Stimulated activated effector memory CD8-positive, alpha-beta T cell treated with anti-CD3 and anti-CD28 coated beads, Interleukin-12 subunit alpha, Interleukin-12 subunit beta, amount 100 ng/mL, for 72 hours (primary cell): ENCODE measurements around the gene FRMPD1.
A peak's percentile ranks its signal among the peaks of the same experiment; 100 is the strongest.

ENCODE experiments used
- ATAC-seq: fragments of 150-1000 bp; cut with Tn5 transposase; 2 replicates; pipeline ENCODE4 v1.10.0; 2021
- DNase-seq, 2 donors: peaks; one replicate each; pipeline ENCODE4 v3.0.0; 2021 to 2022; ENCODE audit warnings: low spot score in 2 of 2
- H3K27ac Mint-ChIP-seq: one replicate; pipeline ENCODE4 v1.8.0; 2022; ENCODE audit warnings: mild to moderate bottlenecking, mixed read lengths
- H3K36me3 Mint-ChIP-seq: one replicate; pipeline ENCODE4 v1.8.0; 2022; ENCODE audit warnings: mild to moderate bottlenecking, mixed read lengths
- H3K4me1 Mint-ChIP-seq: one replicate; pipeline ENCODE4 v1.8.0; 2022; ENCODE audit warnings: mixed read lengths
- H3K4me3 Mint-ChIP-seq: one replicate; pipeline ENCODE4 v1.8.0; 2022; ENCODE audit warnings: mild to moderate bottlenecking, mixed read lengths
- H3K9me3 Mint-ChIP-seq: one replicate; pipeline ENCODE4 v1.8.0; 2022; ENCODE audit warnings: mixed read lengths

FRMPD1 gene

DNA sequence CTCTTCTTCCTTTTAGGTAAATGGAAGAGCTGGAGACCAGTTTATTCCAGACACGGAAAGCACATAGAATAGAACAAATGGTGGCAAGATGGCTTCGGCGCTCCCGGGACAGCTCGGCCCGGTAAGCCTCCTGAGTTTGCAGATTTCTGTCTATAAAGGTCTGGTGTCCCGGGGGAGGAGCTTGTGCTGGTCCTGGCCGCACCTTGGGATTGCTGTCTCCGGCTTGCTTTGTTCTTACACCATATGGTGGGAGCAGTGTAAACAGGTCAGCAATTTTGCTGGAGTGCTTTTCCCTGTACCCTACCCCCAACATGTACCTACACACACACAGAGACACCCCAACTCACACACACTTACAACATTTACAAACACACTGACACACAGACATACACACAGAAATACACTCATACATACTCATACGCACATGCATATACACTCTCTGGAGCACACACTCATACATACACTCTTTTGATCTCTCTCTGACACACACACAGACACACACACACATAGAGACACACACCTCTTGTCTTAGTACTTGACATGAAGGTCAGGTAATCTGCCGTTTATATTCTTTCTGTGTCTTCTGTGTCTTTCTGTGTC, 42.0 kb downstream of the FRMPD1 start:
- no peaks in the 10 kb centered on the region for H3K4me1 Mint-ChIP-seq
- ATAC-seq (no peak), DNase-seq (no peak)
- no peak overlapping the region for H3K27ac Mint-ChIP-seq
- no peaks in the 10 kb centered on the region for H3K9me3 Mint-ChIP-seq
- H3K36me3 Mint-ChIP-seq, result no peaks in the 10 kb centered on the region
- no peak overlapping the region for H3K4me3 Mint-ChIP-seq

GRCh38 chr9:37693260-37693659, 42.5 kb downstream of the FRMPD1 start:
- Mint-ChIP-seq H3K9me3 (no peaks in the 10 kb centered on the region), H3K4me3 (no peak overlapping the region), H3K36me3 (no peaks in the 10 kb centered on the region), H3K4me1 (no peaks in the 10 kb centered on the region), H3K27ac (no peak overlapping the region)
- ATAC-seq (no peak), DNase-seq (no peak)

DNA sequence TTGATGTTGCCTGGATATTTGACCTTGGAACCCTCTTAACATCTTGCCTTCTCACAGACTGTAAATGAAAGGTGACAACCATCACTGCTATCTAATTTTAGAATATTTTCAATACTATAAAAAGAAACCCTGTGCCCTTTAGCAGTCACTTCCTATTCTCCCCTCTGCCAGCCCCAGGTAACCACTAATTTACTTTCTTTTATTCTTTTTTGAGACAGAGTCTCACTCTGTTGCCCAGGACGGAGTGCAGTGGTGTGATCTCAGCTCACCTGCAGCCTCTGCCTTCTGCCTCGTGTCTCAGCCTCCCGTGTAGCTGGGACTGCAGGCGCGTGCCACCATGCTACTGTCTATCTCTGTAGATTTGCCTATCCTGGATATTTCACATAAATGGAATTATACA, 43.6 kb downstream of the FRMPD1 start:
- Mint-ChIP-seq H3K36me3 (no peaks in the 10 kb centered on the region), H3K9me3 (no peaks in the 10 kb centered on the region), H3K4me3 (no peak overlapping the region), H3K4me1 (no peaks in the 10 kb centered on the region), H3K27ac (no peak overlapping the region)
- ATAC-seq (no peak), DNase-seq (no peak)

DNA sequence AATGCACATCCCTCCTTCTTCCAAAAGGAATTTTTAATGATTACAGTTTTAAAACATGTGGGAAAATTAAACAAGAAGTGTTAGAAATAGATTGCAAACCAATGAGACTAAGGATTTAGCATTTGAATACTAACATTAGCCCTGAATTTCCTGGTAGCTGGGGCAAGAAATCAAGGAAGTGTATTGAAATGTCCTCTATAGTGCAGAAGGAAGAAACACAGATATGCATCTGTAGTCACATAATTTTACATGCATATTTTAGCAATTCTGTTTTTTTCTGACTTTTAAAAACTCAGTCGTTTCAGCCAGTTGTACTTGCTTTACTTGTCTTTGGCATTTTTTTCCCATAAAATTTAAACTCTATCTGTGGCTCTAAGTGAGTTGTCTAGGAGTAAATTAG, 45.8 kb downstream of the FRMPD1 start:
- no peak for ATAC-seq
- no peaks in the 10 kb centered on the region for H3K9me3 Mint-ChIP-seq
- no peaks in the 10 kb centered on the region for H3K36me3 Mint-ChIP-seq
- no peak overlapping the region for H3K27ac Mint-ChIP-seq
- H3K4me1 Mint-ChIP-seq, result no peaks in the 10 kb centered on the region
- no peak for DNase-seq
- H3K4me3 Mint-ChIP-seq, result no peak overlapping the region

DNA sequence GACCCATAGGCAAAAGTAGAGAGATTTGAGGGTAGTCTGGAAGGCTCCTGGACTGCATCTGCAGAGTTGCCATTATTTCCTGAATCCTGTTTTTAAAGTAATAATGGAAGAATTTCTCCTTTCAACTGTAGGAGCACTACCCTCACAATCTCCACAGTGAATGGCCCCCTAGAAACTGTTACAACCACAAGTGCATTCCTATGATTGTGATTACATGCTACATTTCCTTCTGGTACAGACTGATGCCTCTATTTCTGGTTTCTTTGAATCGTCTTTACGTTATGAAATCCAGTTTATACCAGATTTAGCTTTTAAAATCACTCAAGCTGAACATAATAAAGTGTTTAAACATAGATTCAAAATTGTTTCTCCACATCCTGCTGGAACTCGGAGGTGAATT, 49.4 kb downstream of the FRMPD1 start:
- DNase-seq (no peak), ATAC-seq (no peak)
- Mint-ChIP-seq H3K27ac (no peak overlapping the region), H3K36me3 (no peaks in the 10 kb centered on the region), H3K9me3 (no peaks in the 10 kb centered on the region), H3K4me3 (no peak overlapping the region), H3K4me1 (no peaks in the 10 kb centered on the region)

- Mint-ChIP-seq H3K4me3 (no peak overlapping the region), H3K27ac (no peak overlapping the region), H3K4me1 (no peaks in the 10 kb centered on the region), H3K9me3 (no peaks in the 10 kb centered on the region), H3K36me3 (no peaks in the 10 kb centered on the region)
- DNase-seq (no peak), ATAC-seq (no peak)
These were observed 50.1 kb downstream of the FRMPD1 start for GRCh38 chr9:37700900-37701299.

GRCh38 chr9:37705787-37706186, 55.0 kb downstream of the FRMPD1 start:
- H3K4me1 Mint-ChIP-seq, result no peaks in the 10 kb centered on the region
- H3K36me3 Mint-ChIP-seq, result peaks cover 4% of the 10 kb centered on the region
- DNase-seq (peak in 1 of 2 donors; percentile 13), ATAC-seq (no peak)
- H3K4me3 Mint-ChIP-seq, result no peak overlapping the region
- no peaks in the 10 kb centered on the region for H3K9me3 Mint-ChIP-seq
- no peak overlapping the region for H3K27ac Mint-ChIP-seq

DNA sequence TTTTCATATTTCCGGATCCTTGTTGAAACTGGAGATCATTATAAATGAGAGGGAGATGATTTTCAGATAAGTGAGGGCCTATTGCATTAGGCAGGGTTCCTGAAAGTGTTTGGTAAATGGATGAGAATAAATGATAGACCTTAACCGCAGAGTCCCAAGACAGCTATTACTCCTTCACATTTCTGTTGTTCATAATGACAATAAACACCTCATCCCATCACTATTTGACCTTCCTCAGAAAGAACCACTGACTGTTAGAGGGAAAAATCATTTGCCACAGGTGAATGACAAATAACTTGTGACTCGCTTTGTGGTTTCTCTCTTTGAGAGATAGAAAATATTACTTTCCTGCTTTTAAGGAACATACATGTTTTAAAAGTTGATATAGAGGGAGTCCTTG, 55.5 kb downstream of the FRMPD1 start:
- no peak for DNase-seq
- ATAC-seq, result peak; percentile 59
- Mint-ChIP-seq H3K27ac (no peak overlapping the region), H3K4me1 (no peaks in the 10 kb centered on the region), H3K4me3 (no peak overlapping the region), H3K9me3 (no peaks in the 10 kb centered on the region), H3K36me3 (peaks cover 4% of the 10 kb centered on the region)

DNA sequence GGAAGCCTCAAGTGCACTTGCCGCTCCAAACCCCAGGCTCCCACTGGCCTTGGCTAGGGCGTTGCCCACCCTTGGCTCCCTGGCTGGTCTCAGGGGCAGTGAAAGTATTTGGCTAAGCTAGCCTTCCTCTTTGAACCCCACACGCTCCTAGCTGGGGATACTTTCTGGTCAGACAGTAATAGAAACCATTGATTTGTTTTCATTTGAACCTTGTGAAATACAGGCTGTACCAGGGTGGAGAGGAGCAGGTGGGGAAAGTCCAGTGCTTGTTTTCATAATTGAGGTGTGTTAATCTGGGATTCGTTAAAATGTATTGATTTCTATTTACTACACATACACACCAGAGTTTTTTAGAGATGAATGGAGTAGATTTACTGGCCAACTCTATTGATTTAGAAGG, 57.0 kb downstream of the FRMPD1 start:
- DNase-seq, result no peak
- peaks cover 4% of the 10 kb centered on the region for H3K36me3 Mint-ChIP-seq
- H3K9me3 Mint-ChIP-seq, result no peaks in the 10 kb centered on the region
- no peaks in the 10 kb centered on the region for H3K4me1 Mint-ChIP-seq
- ATAC-seq, result no peak
- H3K27ac Mint-ChIP-seq, result no peak overlapping the region
- H3K4me3 Mint-ChIP-seq, result no peak overlapping the region

- Mint-ChIP-seq H3K27ac (no peak overlapping the region), H3K36me3 (peaks cover 4% of the 10 kb centered on the region), H3K9me3 (no peaks in the 10 kb centered on the region), H3K4me3 (no peak overlapping the region), H3K4me1 (no peaks in the 10 kb centered on the region)
- DNase-seq (no peak), ATAC-seq (no peak)
These were observed 59.3 kb downstream of the FRMPD1 start for GRCh38 chr9:37710046-37710445.

- DNase-seq (no peak), ATAC-seq (no peak)
- Mint-ChIP-seq H3K27ac (no peak overlapping the region), H3K36me3 (no peaks in the 10 kb centered on the region), H3K9me3 (no peaks in the 10 kb centered on the region), H3K4me1 (no peaks in the 10 kb centered on the region), H3K4me3 (no peak overlapping the region)
These were observed 64.5 kb downstream of the FRMPD1 start for GRCh38 chr9:37715260-37715659.

DNA sequence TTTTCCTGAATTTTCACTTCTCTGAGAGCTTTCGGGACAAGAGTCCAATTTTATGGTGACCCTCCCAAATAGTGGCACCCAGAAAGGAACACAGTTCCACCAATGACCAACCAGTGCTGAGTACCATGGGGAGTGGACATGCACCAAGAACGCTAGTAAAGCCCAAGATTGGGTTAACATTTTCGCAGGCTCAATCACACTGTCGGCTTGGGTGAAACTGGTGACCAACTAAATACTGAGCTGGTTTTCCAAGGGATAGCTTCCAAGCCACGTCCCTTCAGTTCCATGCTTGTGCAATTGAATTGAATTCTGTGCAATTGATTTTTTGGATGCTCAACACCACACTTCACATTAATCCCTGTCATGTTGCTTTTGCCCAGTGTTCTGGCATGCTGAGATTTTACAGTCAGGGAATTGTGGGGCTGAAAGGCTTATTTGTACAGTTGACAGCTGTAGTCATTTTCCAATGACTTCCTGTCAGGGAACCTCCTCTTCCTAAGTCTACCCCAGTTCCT, 65.3 kb downstream of the FRMPD1 start:
- H3K4me1 Mint-ChIP-seq, result no peaks in the 10 kb centered on the region
- H3K4me3 Mint-ChIP-seq, result no peak overlapping the region
- DNase-seq (no peak), ATAC-seq (no peak)
- H3K9me3 Mint-ChIP-seq, result no peaks in the 10 kb centered on the region
- no peaks in the 10 kb centered on the region for H3K36me3 Mint-ChIP-seq
- H3K27ac Mint-ChIP-seq, result no peak overlapping the region

- no peaks in the 10 kb centered on the region for H3K9me3 Mint-ChIP-seq
- H3K27ac Mint-ChIP-seq, result no peak overlapping the region
- no peaks in the 10 kb centered on the region for H3K4me1 Mint-ChIP-seq
- H3K36me3 Mint-ChIP-seq, result no peaks in the 10 kb centered on the region
- DNase-seq (no peak), ATAC-seq (no peak)
- no peak overlapping the region for H3K4me3 Mint-ChIP-seq
These were observed 68.8 kb downstream of the FRMPD1 start for GRCh38 chr9:37719526-37719925.

DNA sequence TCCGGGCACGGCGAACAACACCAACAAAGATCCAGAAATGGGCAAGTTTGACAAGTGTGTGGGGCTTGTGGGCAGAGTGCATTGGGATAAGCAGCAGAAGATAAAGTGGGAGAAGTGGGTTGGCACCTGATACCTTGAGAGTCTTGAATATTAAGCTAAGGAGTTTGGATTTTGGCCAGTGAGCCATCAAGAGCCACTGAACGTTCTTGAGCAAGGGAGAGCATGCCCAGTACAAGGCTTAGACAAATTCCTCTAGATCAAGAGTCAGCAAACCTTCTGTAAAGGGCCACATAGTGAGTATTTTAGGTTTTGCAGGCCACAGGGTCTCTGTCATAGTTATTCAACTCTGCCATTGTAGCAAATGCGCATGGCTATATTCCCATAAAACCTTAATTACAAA, 76.3 kb downstream of the FRMPD1 start:
- no peaks in the 10 kb centered on the region for H3K4me1 Mint-ChIP-seq
- no peak overlapping the region for H3K27ac Mint-ChIP-seq

GRCh38 chr9:37729499-37729898, 78.7 kb downstream of the FRMPD1 start:
- H3K4me3 Mint-ChIP-seq, result no peak overlapping the region
- DNase-seq (no peak), ATAC-seq (no peak)
- H3K4me1 Mint-ChIP-seq, result no peaks in the 10 kb centered on the region
- no peak overlapping the region for H3K27ac Mint-ChIP-seq
- H3K36me3 Mint-ChIP-seq, result no peaks in the 10 kb centered on the region
- H3K9me3 Mint-ChIP-seq, result no peaks in the 10 kb centered on the region

More for the DNA sequence above, 76.3 kb downstream of the FRMPD1 start:
- Mint-ChIP-seq H3K9me3 (no peaks in the 10 kb centered on the region), H3K36me3 (no peaks in the 10 kb centered on the region), H3K4me3 (no peak overlapping the region)
- ATAC-seq (no peak), DNase-seq (no peak)

GRCh38 chr9:37730256-37730655, 79.5 kb downstream of the FRMPD1 start:
- H3K4me1 Mint-ChIP-seq, result no peaks in the 10 kb centered on the region
- H3K27ac Mint-ChIP-seq, result no peak overlapping the region
- DNase-seq, result no peak
- H3K4me3 Mint-ChIP-seq, result no peak overlapping the region
- ATAC-seq, result no peak
- no peaks in the 10 kb centered on the region for H3K36me3 Mint-ChIP-seq
- H3K9me3 Mint-ChIP-seq, result no peaks in the 10 kb centered on the region

GRCh38 chr9:37730839-37731238, 80.1 kb downstream of the FRMPD1 start:
- H3K36me3 Mint-ChIP-seq, result no peaks in the 10 kb centered on the region
- ATAC-seq (no peak), DNase-seq (no peak)
- H3K9me3 Mint-ChIP-seq, result no peaks in the 10 kb centered on the region
- no peaks in the 10 kb centered on the region for H3K4me1 Mint-ChIP-seq
- H3K4me3 Mint-ChIP-seq, result no peak overlapping the region
- H3K27ac Mint-ChIP-seq, result no peak overlapping the region
